Large intestine (tissue), 3 donors: ENCODE measurements around the gene LEUTX. TPM values are rescaled to one million over a fixed set of nuclear protein-coding genes. Genes with fewer than 3 reads are reported as not detected.
"Not testable (repeated sequence)": the region's sequence is repeated elsewhere in the genome, so short reads cannot be mapped to it uniquely, and the experiment has no call there.

ENCODE experiments used
- DNase-seq, 2 donors: peaks; one replicate each; pipeline versions ENCODE4 v3.0.0 to v3.0.0-alpha.2; 2013
- H3K27ac ChIP-seq: one replicate; pipeline ENCODE4 v1.5.1; 2013; ENCODE audit warnings: low read length
- H3K27me3 ChIP-seq: 2 replicates; pipeline ENCODE4 v1.6.1; 2013; ENCODE audit warnings: low read length; ENCODE audit not compliant: control insufficient read depth, insufficient read depth
- H3K36me3 ChIP-seq: 2 replicates; pipeline ENCODE4 v1.6.1; 2013; ENCODE audit warnings: low read length; ENCODE audit not compliant: control insufficient read depth, insufficient read depth
- H3K4me1 ChIP-seq: one replicate; pipeline ENCODE4 v1.6.1; 2013; ENCODE audit warnings: low read length; ENCODE audit not compliant: control insufficient read depth, insufficient read depth
- H3K4me3 ChIP-seq: one replicate; pipeline ENCODE4 v1.5.1; 2013; ENCODE audit warnings: low read length
- H3K9me3 ChIP-seq: one replicate; pipeline ENCODE4 v1.6.1; 2013; ENCODE audit warnings: mild to moderate bottlenecking, low read depth, low read length, moderate library complexity; ENCODE audit not compliant: control insufficient read depth
- WGBS: methylation state at CpG from one replicate; pipeline ENCODE4 v1.1.5; 2013; ENCODE audit warnings: low lambda C conversion rate; ENCODE audit not compliant: insufficient coverage; 5-methylcytosine and 5-hydroxymethylcytosine counted together
- polyA plus RNA-seq: library from polyadenylated mRNA; unstranded; fragments of 120-200 nt; gene quantifications from one replicate; pipeline ENCODE4 v1.2.1, GENCODE V29; 2013

LEUTX gene
- polyA plus RNA-seq, 1 donor = not detected

DNA sequence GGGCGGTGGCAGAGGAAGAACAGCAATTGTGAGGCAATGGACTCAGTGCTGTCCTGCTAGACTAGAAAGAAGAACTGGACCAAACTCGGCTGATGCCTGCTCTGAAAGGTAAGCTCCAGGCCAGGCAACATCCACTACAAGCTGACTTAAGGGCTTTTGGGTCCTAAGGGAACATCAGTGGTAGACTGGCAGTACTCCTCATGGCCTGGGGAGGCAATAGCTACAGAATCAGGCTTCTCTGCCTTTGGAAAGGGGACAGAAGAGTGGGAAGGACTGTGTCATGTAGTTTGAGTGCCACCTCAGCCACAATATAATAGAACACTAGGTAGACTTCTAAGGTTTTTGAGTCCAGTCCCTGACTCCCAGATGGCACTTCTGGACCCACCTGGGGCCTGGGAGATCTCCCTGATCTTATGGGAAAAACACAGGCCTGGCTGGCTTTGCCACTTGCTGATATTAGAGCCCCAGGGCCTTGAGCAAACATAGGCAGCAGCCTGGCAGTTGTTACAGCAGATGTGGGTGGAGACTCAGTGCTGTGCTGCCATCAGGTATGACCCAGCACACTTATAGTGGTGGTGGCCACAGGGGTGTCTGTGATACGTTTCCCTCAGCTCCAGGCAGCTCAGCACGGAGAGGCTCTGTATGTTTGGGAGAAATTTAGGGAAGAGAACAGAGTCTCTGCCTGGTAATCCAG lies 31.7 kb upstream of the LEUTX start:
- Histone ChIP-seq H3K36me3 (no peaks in the 10 kb centered on the region), H3K27me3 (peaks cover 3% of the 10 kb centered on the region), H3K27ac (no peak overlapping the region), H3K4me3 (no peak overlapping the region), H3K9me3 (no peaks in the 10 kb centered on the region), H3K4me1 (no peaks in the 10 kb centered on the region)
- DNase-seq = no peak
- no CpG with 5 or more reads among the region's 4 CpGs for WGBS

DNA sequence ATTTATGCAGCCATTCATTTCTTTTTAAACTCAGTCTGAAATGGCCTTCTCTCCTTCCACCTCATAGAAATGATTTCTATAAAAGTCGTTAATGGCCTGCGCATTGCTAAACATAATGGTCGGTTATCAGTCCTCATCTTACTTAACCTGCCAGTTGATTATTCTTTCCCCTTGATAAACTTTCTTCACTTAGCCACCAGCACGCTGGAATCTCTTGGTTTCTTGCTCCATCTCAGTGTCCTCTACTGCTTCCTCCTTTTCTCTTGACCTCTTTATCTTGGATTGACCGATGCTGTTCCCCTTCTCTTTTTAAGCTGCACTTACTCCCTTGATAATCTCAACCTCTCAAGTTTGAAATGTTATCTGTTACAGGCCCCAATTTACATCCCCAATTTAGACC lies 28.7 kb upstream of the LEUTX start:
- H3K36me3 ChIP-seq = no peaks in the 10 kb centered on the region
- H3K4me3 ChIP-seq = no peak overlapping the region
- WGBS = 76% methylated on average over 4 of the region's 5 CpGs
- peaks cover 3% of the 10 kb centered on the region for H3K27me3 ChIP-seq
- no peak for DNase-seq
- no peak overlapping the region for H3K27ac ChIP-seq
- no peaks in the 10 kb centered on the region for H3K4me1 ChIP-seq
- H3K9me3 ChIP-seq = no peaks in the 10 kb centered on the region

DNA sequence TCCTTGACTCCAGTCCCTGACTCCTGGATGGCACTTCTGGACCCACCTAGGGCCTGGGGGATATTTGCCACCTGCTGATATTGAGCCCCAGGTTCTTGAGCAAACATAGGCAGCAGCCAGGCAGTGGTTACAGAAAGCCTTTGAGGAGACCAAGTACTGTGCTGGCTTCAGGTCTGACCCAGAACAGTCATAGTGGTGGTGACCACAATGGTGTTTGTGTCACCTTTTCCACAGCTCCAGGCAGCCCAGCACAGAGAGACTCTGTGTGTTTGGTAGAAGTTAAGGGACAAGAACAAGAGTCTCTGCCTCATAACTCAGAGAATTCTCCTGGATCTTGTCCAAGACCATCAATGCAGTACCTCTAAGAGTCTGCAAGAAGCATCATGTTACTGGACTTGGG lies 26.3 kb upstream of the LEUTX start:
- Histone ChIP-seq H3K27me3 (peaks cover 6% of the 10 kb centered on the region), H3K36me3 (no peaks in the 10 kb centered on the region), H3K9me3 (no peaks in the 10 kb centered on the region), H3K4me3 (no peak overlapping the region), H3K27ac (no peak overlapping the region), H3K4me1 (no peaks in the 10 kb centered on the region)
- DNase-seq = no peak

DNA sequence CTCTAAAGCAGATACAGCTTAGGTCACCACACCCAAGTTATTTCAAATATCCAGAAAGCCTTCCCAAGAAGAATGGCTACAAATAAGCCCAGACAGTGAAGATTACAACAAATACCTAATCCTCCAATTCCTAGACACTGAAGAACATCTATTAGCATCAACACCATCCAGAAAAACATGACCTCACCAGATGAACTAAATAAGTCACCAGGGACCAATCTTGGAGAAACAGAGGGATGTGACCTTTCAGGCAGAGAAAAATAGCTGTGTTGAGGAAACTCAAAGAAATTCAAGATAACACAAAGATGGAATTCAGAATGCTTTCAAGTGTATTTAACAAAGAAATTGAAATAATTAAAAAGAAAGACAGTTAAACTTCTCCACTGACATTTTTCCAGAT lies 25.9 kb upstream of the LEUTX start:
- no peak overlapping the region for H3K27ac ChIP-seq
- no peaks in the 10 kb centered on the region for H3K4me1 ChIP-seq
- no peaks in the 10 kb centered on the region for H3K36me3 ChIP-seq
- H3K4me3 ChIP-seq = no peak overlapping the region
- peaks cover 6% of the 10 kb centered on the region for H3K27me3 ChIP-seq
- H3K9me3 ChIP-seq = no peaks in the 10 kb centered on the region
- DNase-seq = no peak

DNA sequence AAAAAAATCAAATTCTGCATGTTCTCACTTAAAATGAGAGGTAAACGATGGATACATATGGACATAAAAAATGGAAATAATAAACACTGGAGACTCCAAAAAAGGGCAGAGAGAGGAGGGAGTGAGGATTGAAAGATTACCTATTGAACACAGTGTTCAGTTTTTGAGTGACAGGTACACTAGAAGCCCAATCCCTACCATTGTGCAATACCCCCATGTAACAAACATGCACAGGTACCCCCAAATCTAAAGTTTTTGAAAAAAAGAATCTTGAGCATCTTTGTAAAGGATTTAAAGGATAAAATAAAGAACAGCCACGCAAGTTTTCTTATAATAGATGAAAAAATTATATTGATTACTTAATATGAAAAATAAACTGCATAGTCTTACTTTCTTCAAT lies 24.1 kb upstream of the LEUTX start:
- Histone ChIP-seq H3K4me3 (no peak overlapping the region), H3K27ac (no peak overlapping the region), H3K4me1 (no peaks in the 10 kb centered on the region), H3K36me3 (no peaks in the 10 kb centered on the region), H3K9me3 (no peaks in the 10 kb centered on the region), H3K27me3 (peaks cover 9% of the 10 kb centered on the region)
- DNase-seq = no peak
- 95% methylated on average over 2 of the region's 2 CpGs for WGBS

DNA sequence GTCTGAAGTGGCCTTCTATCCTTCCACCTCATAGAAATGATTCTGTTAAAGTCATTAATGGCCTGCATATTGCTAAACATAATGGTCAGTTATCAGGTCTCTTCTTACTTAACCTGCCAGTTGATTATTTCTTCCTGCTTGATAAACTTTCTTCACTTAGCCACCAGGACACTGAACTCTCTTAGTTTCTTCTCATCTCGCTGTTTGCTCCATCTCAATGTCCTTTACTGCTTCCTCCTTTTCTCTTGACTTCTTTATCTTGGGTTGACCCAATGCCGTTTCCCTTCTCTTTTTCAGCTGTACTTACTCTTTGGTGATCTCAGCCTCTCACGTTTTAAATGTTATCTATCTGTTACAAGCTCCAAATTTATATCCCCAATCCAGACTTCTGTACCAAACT lies 23.7 kb upstream of the LEUTX start:
- Histone ChIP-seq H3K27ac (no peak overlapping the region), H3K36me3 (no peaks in the 10 kb centered on the region), H3K4me1 (no peaks in the 10 kb centered on the region), H3K4me3 (no peak overlapping the region), H3K27me3 (peaks cover 9% of the 10 kb centered on the region), H3K9me3 (no peaks in the 10 kb centered on the region)
- 58% methylated on average over 3 of the region's 3 CpGs for WGBS
- DNase-seq = no peak

DNA sequence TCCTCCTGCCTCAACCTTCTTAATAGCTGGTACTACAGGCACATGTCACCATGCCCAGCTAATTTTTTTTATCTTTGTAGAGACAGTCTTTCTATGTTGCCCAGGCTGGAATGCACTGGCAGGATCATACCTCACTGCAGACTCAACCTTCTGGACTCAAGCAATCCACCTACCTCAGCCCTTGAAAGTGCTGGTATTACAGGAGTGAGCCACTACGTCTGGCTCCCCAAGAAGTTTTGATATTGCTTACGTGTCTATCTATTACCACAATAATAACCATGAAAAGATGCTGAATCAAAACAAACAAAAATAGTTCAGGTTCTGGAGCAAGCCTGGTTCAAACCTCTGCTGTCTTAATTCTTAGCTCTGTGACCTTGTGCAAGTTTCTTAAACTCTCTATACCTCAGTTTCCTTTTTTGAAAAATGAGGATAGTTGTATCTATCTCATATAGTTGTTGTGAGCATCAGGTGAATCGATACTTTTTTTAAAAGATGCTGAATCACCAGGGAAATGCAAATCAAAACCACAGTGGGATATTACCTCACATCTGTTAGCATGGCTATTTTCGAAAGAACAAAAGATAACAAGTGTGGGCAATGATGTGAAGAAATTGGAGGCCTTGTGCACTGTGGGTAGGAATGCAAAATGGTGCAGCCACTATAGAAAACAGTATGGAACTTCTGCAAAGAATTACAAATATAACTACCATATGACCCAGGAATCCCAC lies 19.0 kb upstream of the LEUTX start:
- no peak overlapping the region for H3K27ac ChIP-seq
- H3K4me1 ChIP-seq = no peaks in the 10 kb centered on the region
- no peaks in the 10 kb centered on the region for H3K9me3 ChIP-seq
- DNase-seq = no peak
- peaks cover 6% of the 10 kb centered on the region for H3K27me3 ChIP-seq
- WGBS = 80% methylated on average over 1 of the region's 4 CpGs
- H3K36me3 ChIP-seq = no peaks in the 10 kb centered on the region
- no peak overlapping the region for H3K4me3 ChIP-seq

DNA sequence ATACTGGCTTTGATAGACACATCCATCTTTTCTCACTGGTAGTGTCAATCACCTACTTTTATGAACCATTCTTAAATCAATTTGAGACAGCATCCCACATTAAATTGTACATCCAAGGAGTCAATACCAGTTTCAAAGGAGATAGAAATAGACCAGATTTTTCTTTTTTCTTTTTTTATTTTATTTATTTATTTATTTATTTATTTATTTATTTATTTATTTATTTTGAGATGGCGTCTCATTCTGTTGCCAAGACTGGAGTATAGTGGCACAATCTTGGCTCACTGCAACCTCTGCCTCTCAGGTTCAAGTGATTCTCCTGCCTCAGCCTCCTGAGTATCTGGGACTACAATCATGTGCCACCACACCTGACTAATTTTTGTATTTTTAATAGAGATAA lies 16.8 kb upstream of the LEUTX start:
- DNase-seq, H3K27me3 ChIP-seq, H3K27ac ChIP-seq, H3K4me3 ChIP-seq, H3K4me1 ChIP-seq, H3K9me3 ChIP-seq, H3K36me3 ChIP-seq: not testable (repeated sequence)
- 83% methylated on average over 1 of the region's 1 CpG for WGBS

DNA sequence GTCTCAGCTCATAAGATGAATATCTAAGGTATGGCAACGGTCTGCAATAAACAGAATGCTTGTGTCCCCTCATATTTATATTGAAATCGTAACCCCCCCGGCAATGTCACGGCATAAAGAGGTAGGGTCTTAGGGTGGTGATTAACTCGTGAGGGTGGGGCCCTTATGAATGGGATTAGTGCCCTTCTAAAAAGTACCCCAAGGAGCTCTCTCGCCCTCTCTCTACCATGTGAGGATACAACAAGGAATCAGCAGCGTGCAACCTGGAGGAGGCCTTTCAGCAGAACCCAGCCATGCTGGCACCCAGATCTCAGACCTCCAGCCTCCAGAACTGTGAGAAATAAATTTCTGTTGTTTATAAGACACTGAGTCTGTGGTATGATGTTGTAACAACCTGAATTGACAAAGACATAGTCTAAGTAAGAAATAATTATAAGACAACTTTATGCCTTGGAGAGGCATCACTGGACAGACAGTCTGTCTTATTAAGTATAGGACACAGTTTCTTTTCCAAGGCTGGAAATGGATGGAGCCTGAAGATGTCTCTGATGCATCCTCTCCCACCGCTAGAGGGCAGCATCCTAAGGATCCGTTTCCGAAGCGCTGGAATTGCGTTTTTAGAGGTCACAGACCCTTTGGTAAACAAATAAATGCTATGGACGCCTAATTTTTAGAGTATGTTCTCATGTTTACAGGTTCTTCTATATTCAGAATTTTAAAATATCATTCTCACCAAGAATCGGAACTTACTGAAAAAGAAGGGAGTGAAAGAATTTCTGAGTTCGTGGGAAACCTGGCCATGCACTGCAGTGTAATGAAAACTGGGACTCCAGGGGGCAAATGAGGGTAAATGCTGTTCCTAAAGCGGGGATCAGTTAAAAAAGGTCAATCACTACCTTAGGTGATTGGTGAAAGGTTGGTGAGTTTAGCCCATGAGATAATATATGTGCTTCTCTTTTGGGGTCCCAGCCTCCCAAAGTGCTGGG lies 13.3 kb upstream of the LEUTX start:
- 25% methylated on average over 4 of the region's 16 CpGs for WGBS

DNA sequence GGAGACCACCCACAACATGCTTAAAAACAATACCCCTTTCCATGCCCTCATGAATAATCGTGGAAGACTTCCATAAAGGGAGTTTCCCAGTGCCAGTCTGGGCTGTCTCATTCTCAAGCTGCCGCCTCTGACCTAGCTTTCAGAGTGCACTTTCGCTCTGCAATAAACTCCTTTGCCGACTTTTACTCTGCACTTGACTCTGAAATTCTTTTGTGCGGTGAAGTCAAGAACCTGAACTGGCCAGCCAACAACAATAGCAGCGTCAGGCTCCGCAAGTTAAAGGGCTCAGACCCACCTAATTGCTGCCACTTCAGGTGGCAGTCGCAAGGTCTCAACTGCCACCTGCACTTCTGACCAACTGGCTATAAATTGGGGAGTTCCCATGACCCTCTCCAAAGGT lies 10.3 kb upstream of the LEUTX start:
- no peaks in the 10 kb centered on the region for H3K27me3 ChIP-seq
- no peak overlapping the region for H3K4me3 ChIP-seq
- H3K27ac ChIP-seq = no peak overlapping the region
- no peak for DNase-seq
- no peaks in the 10 kb centered on the region for H3K4me1 ChIP-seq
- no peaks in the 10 kb centered on the region for H3K36me3 ChIP-seq
- 90% methylated on average over 3 of the region's 8 CpGs for WGBS
- no peaks in the 10 kb centered on the region for H3K9me3 ChIP-seq

More for the DNA sequence above, 13.3 kb upstream of the LEUTX start:
- no peaks in the 10 kb centered on the region for H3K36me3 ChIP-seq
- H3K27ac ChIP-seq = no peak overlapping the region
- H3K27me3 ChIP-seq = no peaks in the 10 kb centered on the region
- no peak for DNase-seq
- no peaks in the 10 kb centered on the region for H3K4me1 ChIP-seq
- H3K4me3 ChIP-seq = no peak overlapping the region
- H3K9me3 ChIP-seq = no peaks in the 10 kb centered on the region
